Body of pancreas (tissue), 4 donors: ENCODE data around the gene C12orf60.

Experiments
- CTCF ChIP-seq, 7 experiments: fragments of 450-650 bp in 4 of 7; fragments of 200-600 bp in 3 of 7; sonication (generic) in 3 of 7; IDR thresholded peaks; one replicate each; pipeline ENCODE4 v1.5.1; 2016 to 2019; ENCODE audit warnings: antibody characterized with exemption in 7 of 7
- POLR2A ChIP-seq, 3 donors: fragments of 450-650 bp; IDR thresholded peaks; one replicate each; pipeline ENCODE4 v1.6.1; 2016; ENCODE audit warnings: antibody characterized with exemption in 3 of 3, mild to moderate bottlenecking in 2 of 3

- TF ChIP-seq CTCF (IDR thresholded peaks at IDR 0.05) (no peak), POLR2A (IDR thresholded peaks at IDR 0.05) (no peak)
Observed at GRCh38 chr12:14871886-14872285, 68.4 kb downstream of the C12orf60 start.
